ENCODE measurements around the gene ZFYVE26.
A peak's percentile ranks its signal among the peaks of the same experiment; 100 is the strongest.

Gene ZFYVE26

GRCh38 chr14:67816326-67817002 is at the start of gene ZFYVE26:
Gene ZFYVE26 (minus strand): TSS chr14:67816590. CDS start chr14:67815963, 627 bp downstream.
- Histone ChIP-seq H3K36me3 (ENCODE audit: low read depth) (peaks cover 38% of the 10 kb centered on the region), H3K27me3 (ENCODE audit: insufficient read depth, poor library complexity, severe bottlenecking) (no peaks in the 10 kb centered on the region), H3K9me3 (ENCODE audit: severe bottlenecking) (no peaks in the 10 kb centered on the region), H3K27ac (ENCODE audit: poor library complexity, severe bottlenecking) (peak within 1 kb of the TSS; percentile 22), H3K4me1 (ENCODE audit: insufficient read depth, poor library complexity, severe bottlenecking) (peaks cover 15% of the 10 kb centered on the region), H3K4me3 (ENCODE audit: severe bottlenecking) (peak within 1 kb of the TSS; percentile 60)
- TF ChIP-seq CTCF (IDR thresholded peaks at IDR 0.05; ENCODE audit: poor library complexity, severe bottlenecking), result no peak
- DNase-seq (ENCODE audit: low spot score), result peak; percentile 97
- peak; percentile 93 for ATAC-seq (ENCODE audit: low read depth)

- H3K9me3 ChIP-seq (ENCODE audit: severe bottlenecking), result no peaks in the 10 kb centered on the region
- H3K36me3 ChIP-seq (ENCODE audit: low read depth), result peaks cover 9% of the 10 kb centered on the region
- no peak for ATAC-seq (ENCODE audit: low read depth)
- no peaks in the 10 kb centered on the region for H3K27me3 ChIP-seq (ENCODE audit: insufficient read depth, poor library complexity, severe bottlenecking)
- H3K4me3 ChIP-seq (ENCODE audit: severe bottlenecking), result no peak overlapping the region
- no peak for DNase-seq (ENCODE audit: low spot score)
- TF ChIP-seq CTCF (IDR thresholded peaks at IDR 0.05; ENCODE audit: poor library complexity, severe bottlenecking), result no peak
- H3K4me1 ChIP-seq (ENCODE audit: insufficient read depth, poor library complexity, severe bottlenecking), result peaks cover 4% of the 10 kb centered on the region
- no peak overlapping the region for H3K27ac ChIP-seq (ENCODE audit: poor library complexity, severe bottlenecking)
Observed at GRCh38 chr14:67863223-67863622, 46.8 kb upstream of the ZFYVE26 start.

- no peak for TF ChIP-seq CTCF (IDR thresholded peaks at IDR 0.05; ENCODE audit: poor library complexity, severe bottlenecking)
- DNase-seq (ENCODE audit: low spot score) (no peak), ATAC-seq (ENCODE audit: low read depth) (no peak)
- H3K27ac ChIP-seq (ENCODE audit: poor library complexity, severe bottlenecking), result no peak overlapping the region
- H3K4me1 ChIP-seq (ENCODE audit: insufficient read depth, poor library complexity, severe bottlenecking), result peaks cover 4% of the 10 kb centered on the region
- H3K4me3 ChIP-seq (ENCODE audit: severe bottlenecking), result no peak overlapping the region
- no peaks in the 10 kb centered on the region for H3K27me3 ChIP-seq (ENCODE audit: insufficient read depth, poor library complexity, severe bottlenecking)
- H3K9me3 ChIP-seq (ENCODE audit: severe bottlenecking), result no peaks in the 10 kb centered on the region
- 0 out of 2 replicates have a peak, but pooled peaks cover under 1% of the 10 kb centered on the region for H3K36me3 ChIP-seq (ENCODE audit: low read depth)
Observed at GRCh38 chr14:67859169-67859749, 42.9 kb upstream of the ZFYVE26 start.

GRCh38 chr14:67857778-67858350 is 41.5 kb upstream of the ZFYVE26 start:
- no peak overlapping the region for H3K27ac ChIP-seq (ENCODE audit: poor library complexity, severe bottlenecking)
- no peaks in the 10 kb centered on the region for H3K9me3 ChIP-seq (ENCODE audit: severe bottlenecking)
- peak; percentile 54 for DNase-seq (ENCODE audit: low spot score)
- no peak for TF ChIP-seq CTCF (IDR thresholded peaks at IDR 0.05; ENCODE audit: poor library complexity, severe bottlenecking)
- H3K4me1 ChIP-seq (ENCODE audit: insufficient read depth, poor library complexity, severe bottlenecking), result peaks cover 4% of the 10 kb centered on the region
- no peak overlapping the region for H3K4me3 ChIP-seq (ENCODE audit: severe bottlenecking)
- H3K27me3 ChIP-seq (ENCODE audit: insufficient read depth, poor library complexity, severe bottlenecking), result no peaks in the 10 kb centered on the region
- no peak for ATAC-seq (ENCODE audit: low read depth)
- no peaks in the 10 kb centered on the region for H3K36me3 ChIP-seq (ENCODE audit: low read depth)
